K562 (cell line): Measurements from ENCODE around the gene NCBP2. TPM values are rescaled to one million over a fixed set of nuclear protein-coding genes. Genes with fewer than 3 reads are reported as not detected.
A peak's percentile ranks its signal among the peaks of the same experiment; 100 is the strongest.

ENCODE experiments used
- ATAC-seq: fragments of 200-7000 bp; cut with Tn5 transposase; 3 replicates; pipeline ENCODE4 v1.9.1; 2020; ENCODE audit warnings: moderate library complexity
- BruUV-seq: library from RNA; stranded (reverse); fragments of 400-500 nt; replicated peaks from 2 replicates; lab custom pipeline; 2021; lab: Mats Ljungman, UMichigan
- CTCF ChIA-PET: fragments of 300-600 bp; formaldehyde crosslinking; extraction: SDS; loops from one replicate; lab custom pipeline; 2021; ENCODE audit warnings: low intra/inter-chr PET ratio; lab: Yijun Ruan, JAX
- POLR2A ChIA-PET: fragments of 300-600, 350-650 bp; sonication (Branson Sonifier 250); formaldehyde crosslinking; extraction: SDS; loops from one replicate; lab custom pipeline; 2021; ENCODE audit warnings: antibody characterized with exemption, inconsistent platforms; lab: Yijun Ruan, JAX
- DNase-seq, 4 experiments: peaks; one replicate each; pipeline versions ENCODE4 v3.0.0 to v3.0.0-alpha.2; 2011 to 2018; ENCODE audit warnings: low spot score in 3 of 4, mixed read lengths in 3 of 4; ENCODE audit errors: extremely low read depth in 1 of 4
- FAIRE-seq: peaks from 2 replicates; lab custom pipeline; 2011; peaks lifted over from hg19 to GRCh38; lab: Jason Lieb, UNC
- H2AFZ ChIP-seq: 2 replicates; pipeline ENCODE4 v1.6.0; 2011; ENCODE audit warnings: low read depth, low read length, control low read depth, inconsistent platforms
- H3K27ac ChIP-seq: fragments of 200-600 bp; 3 replicates; pipeline ENCODE4 v1.8.0; 2011; ENCODE audit warnings: low read depth, mild to moderate bottlenecking, control low read depth, inconsistent platforms, low read length, moderate library complexity, mixed read lengths; ENCODE audit errors: extremely low read depth
- H3K27me3 ChIP-seq, 2 experiments: fragments of 300-600 bp in 1 of 2; 2 replicates in 1 of 2; 3 replicates in 1 of 2; pipeline versions ENCODE4 v1.6.0 to v1.8.0; 2011; ENCODE audit warnings: inconsistent platforms in 2 of 2, low read length in 2 of 2, mild to moderate bottlenecking in 1 of 2, mixed read lengths in 1 of 2, moderate library complexity in 1 of 2; ENCODE audit not compliant: control insufficient read depth in 2 of 2, insufficient read depth in 2 of 2
- H3K36me3 ChIP-seq: fragments of 300-600 bp; 3 replicates; pipeline ENCODE4 v1.8.0; 2011; ENCODE audit warnings: mild to moderate bottlenecking, low read length, inconsistent platforms; ENCODE audit not compliant: control insufficient read depth, insufficient read depth
- H3K4me1 ChIP-seq, 2 experiments: fragments of 200-600 bp in 1 of 2; replicated peaks in 1 of 2; 2 replicates in 1 of 2; 3 replicates in 1 of 2; pipeline versions ENCODE4 v1.5.1 to v1.8.0; 2011; ENCODE audit warnings: inconsistent platforms in 2 of 2, low read length in 2 of 2, mild to moderate bottlenecking in 1 of 2, mixed read lengths in 1 of 2, moderate library complexity in 1 of 2; ENCODE audit not compliant: control insufficient read depth in 2 of 2, insufficient read depth in 2 of 2
- H3K4me2 ChIP-seq: 2 replicates; pipeline ENCODE4 v1.6.1; 2011; ENCODE audit warnings: low read length, control low read depth, inconsistent platforms, mixed read lengths; ENCODE audit not compliant: insufficient read depth
- H3K4me3 ChIP-seq: fragments of 200-600 bp; sonication (generic), shearing (Covaris generic); 2 replicates; pipeline ENCODE4 v1.5.1; 2016; ENCODE audit warnings: control low read depth, inconsistent platforms
- H3K79me2 ChIP-seq: fragments of 200-600 bp; 3 replicates; pipeline ENCODE4 v1.8.0; 2011; ENCODE audit warnings: low read length, inconsistent platforms; ENCODE audit not compliant: control insufficient read depth, insufficient read depth
- H3K9ac ChIP-seq, 2 experiments: 2 replicates each; pipeline versions ENCODE4 v1.6.0 to v1.6.1; 2011; ENCODE audit warnings: low read depth in 2 of 2, low read length in 2 of 2, control low read depth in 1 of 2, inconsistent platforms in 1 of 2, mild to moderate bottlenecking in 1 of 2, mixed read lengths in 1 of 2; ENCODE audit not compliant: insufficient read depth in 1 of 2
- H3K9me1 ChIP-seq: one replicate; pipeline ENCODE4 v1.6.0; 2011; ENCODE audit warnings: inconsistent platforms, mild to moderate bottlenecking, low read length, moderate library complexity; ENCODE audit not compliant: control insufficient read depth, insufficient read depth
- H3K9me3 ChIP-seq: replicated peaks from 2 replicates; pipeline ENCODE4 v1.5.1; 2011; ENCODE audit warnings: low read depth, low read length, inconsistent platforms; ENCODE audit not compliant: control insufficient read depth, insufficient read depth
- H4K20me1 ChIP-seq: replicated peaks from 2 replicates; pipeline ENCODE4 v1.6.1; 2011; ENCODE audit warnings: low read length, inconsistent platforms, mixed read lengths; ENCODE audit not compliant: control insufficient read depth, insufficient read depth
- BRD4 ChIP-seq: fragments of 200-600 bp; sonication (generic); IDR thresholded peaks from 2 replicates; pipeline ENCODE4 v1.6.1; 2017; ENCODE audit warnings: inconsistent platforms
- CBFB ChIP-seq: sonication (generic); formaldehyde crosslinking; IDR thresholded peaks from 2 replicates; pipeline ENCODE4 v1.4.0; 2020; ENCODE audit warnings: mild to moderate bottlenecking, missing genetic modification reagents
- CBX2 ChIP-seq: fragments of 200-600 bp; sonication (generic); IDR thresholded peaks from one replicate; pipeline ENCODE4 v1.6.1; 2012; ENCODE audit warnings: mild to moderate bottlenecking, low read length, inconsistent platforms; ENCODE audit not compliant: insufficient read depth, poor library complexity, severe bottlenecking
- FOXJ2 ChIP-seq: fragments of 200-800 bp; sonication (Bioruptor generic); IDR thresholded peaks from 2 replicates; pipeline ENCODE4 v1.6.1; 2016; ENCODE audit warnings: missing genetic modification characterization, missing compliant biosample characterization
- FOXJ3 ChIP-seq: sonication (generic); formaldehyde crosslinking; IDR thresholded peaks from 2 replicates; pipeline ENCODE4 v1.4.0; 2020; ENCODE audit warnings: mild to moderate bottlenecking, missing genetic modification reagents
- HINFP ChIP-seq: fragments of 450-650 bp; conservative IDR thresholded peaks from 2 replicates; pipeline ENCODE4 v1.6.1; 2016; ENCODE audit warnings: missing genetic modification characterization, low read depth, mild to moderate bottlenecking, control low read depth, missing compliant biosample characterization
- KDM5B ChIP-seq: fragments of 200-600 bp; sonication (generic); IDR thresholded peaks from 2 replicates; pipeline ENCODE4 v1.6.1; 2012; ENCODE audit warnings: low read depth, mild to moderate bottlenecking, moderate library complexity, low read length, control low read depth, inconsistent platforms; ENCODE audit not compliant: insufficient replicate concordance
- MAZ ChIP-seq, 2 experiments: fragments of 450-650 bp in 1 of 2; sonication (generic) in 1 of 2; formaldehyde crosslinking; IDR thresholded peaks in 1 of 2; conservative IDR thresholded peaks in 1 of 2; 2 replicates each; pipeline versions ENCODE4 v1.4.0 to v1.5.0; 2020; ENCODE audit warnings: mild to moderate bottlenecking in 1 of 2, missing genetic modification reagents in 1 of 2
- NR1H2 ChIP-seq: sonication (generic); formaldehyde crosslinking; IDR thresholded peaks from 2 replicates; pipeline ENCODE4 v1.4.0; 2020; ENCODE audit warnings: mild to moderate bottlenecking, missing genetic modification reagents
- SAP30 ChIP-seq: fragments of 200-600 bp; sonication (generic); IDR thresholded peaks from 2 replicates; pipeline ENCODE4 v1.6.1; 2012; ENCODE audit warnings: borderline replicate concordance, low read depth, mild to moderate bottlenecking, moderate library complexity, low read length, control low read depth, inconsistent platforms; ENCODE audit not compliant: insufficient read depth, poor library complexity, severe bottlenecking
- SMARCC2 ChIP-seq: fragments of 450-650 bp; IDR thresholded peaks from 2 replicates; pipeline ENCODE4 v1.6.1; 2017; ENCODE audit warnings: antibody characterized with exemption, moderate library complexity, mild to moderate bottlenecking, low read depth
- SPI1 ChIP-seq: IDR thresholded peaks from 2 replicates; pipeline ENCODE4 v1.6.1; 2011; ENCODE audit warnings: low read depth, low read length, control low read depth, borderline replicate concordance
- TAF1 ChIP-seq: IDR thresholded peaks from 2 replicates; pipeline ENCODE4 v1.6.1; 2011; ENCODE audit warnings: mild to moderate bottlenecking, low read length, moderate library complexity; ENCODE audit not compliant: insufficient read depth, control insufficient read depth, severe bottlenecking; ENCODE audit errors: extremely low read depth
- UBTF ChIP-seq, 2 experiments: IDR thresholded peaks; 2 replicates each; pipeline ENCODE4 v1.6.1; 2012; ENCODE audit warnings: improper control_type of control experiment in 2 of 2, low read depth in 2 of 2, low read length in 2 of 2, borderline replicate concordance in 1 of 2
- ZNF655 ChIP-seq: fragments of 250-450 bp; sonication (Bioruptor Pico); IDR thresholded peaks from 2 replicates; pipeline ENCODE4 v1.5.0; 2021
- WGBS: fragments of 100-300 bp; shearing (Covaris generic); methylation state at CpG from one replicate; pipeline ENCODE4 v1.1.6; 2016; ENCODE audit warnings: low coverage, mixed read lengths; ENCODE audit not compliant: insufficient coverage; ENCODE audit errors: missing lambda C conversion rate; 5-methylcytosine and 5-hydroxymethylcytosine counted together
- in situ Hi-C: fragments of 300-500 bp; cut with MboI; formaldehyde crosslinking; loops from 4 replicates; pipeline ENCODE4 v1.15.0; 2018; ENCODE audit warnings: inconsistent platforms, mixed read lengths
- intact Hi-C: fragments of 100-400 bp; cut with micrococcal nuclease; formaldehyde crosslinking; loops from 2 replicates; pipeline ENCODE4 v1.14.2; 2022
- polyA plus RNA-seq, 8 experiments: library from polyadenylated mRNA; depleted of rRNA in 4 of 8; stranded (reverse) in 5 of 8; unstranded in 3 of 8; fragments of >200 nt; fragmentation: Nextera tagmentation in 2 of 8; fragmentation: Illumina TruSeq in 1 of 8; extraction: Ambion mirVana in 2 of 8; extraction: Trizol in 1 of 8; gene quantifications; 2 replicates each; pipeline versions ENCODE4 v1.2.1 to v1.2.3, GENCODE V29; 2011 to 2014; ENCODE audit warnings: inconsistent platforms in 1 of 8, missing spikeins in 1 of 8
- total RNA-seq, 7 experiments: library from RNA; depleted of rRNA in 6 of 7; stranded (reverse); fragments of >200 nt in 6 of 7; fragmentation: Illumina TruSeq in 2 of 7; extraction: Trizol in 2 of 7; gene quantifications; 2 replicates each; pipeline versions ENCODE4 v1.2.1 to v1.2.3, GENCODE V29; 2011 to 2021; ENCODE audit warnings: low replicate concordance in 1 of 7

The NCBP2 gene
- total and polyA plus RNA-seq, 9 of the 15 experiments (the other 6 are each of a cell fraction or from before 2014, with no cell fraction given) = 56.4 to 102 (median 82.3) TPM

- H3K4me1 ChIP-seq = peaks cover 7 to 9% of the 10 kb centered on the region in 2 experiments; a peak in 4 of 5 replicates
- TF ChIP-seq SAP30 (peak; percentile 11), SMARCC2 (0 out of 2 replicates have a peak, but pooled peaks have one; percentile 24), BRD4 (no peak; the same call in 1 of the 2 replicates), NR1H2 (CRISPR knock-in tag) (0 out of 2 replicates have a peak, but pooled peaks have one; percentile 23), KDM5B (peak; percentile 26), FOXJ3 (CRISPR knock-in tag) (no peak), SPI1 (no peak), CBFB (no peak), UBTF (IDR thresholded peaks at IDR 0.05; ENCODE audit: borderline replicate concordance in 1 of 2, low read depth in 2 of 2, low read length in 2 of 2) (peak in 1 of 2 experiments; percentile 6; a peak in 2 of 4 replicates), ZNF655 (0 out of 2 replicates have a peak, but pooled peaks have one; percentile 39), FOXJ2 (tag) (no peak), MAZ (CRISPR knock-in tag; conservative IDR thresholded peaks at IDR 0.05 in 1 of 2, IDR thresholded peaks at IDR 0.05 in 1 of 2) (no peak), HINFP (tag) (no peak), TAF1 (peak; percentile 16), CBX2 (no peak)
These were observed 551 bp downstream of the NCBP2 start for GRCh38 chr3:196941729-196942225.

More at GRCh38 chr3:196941729-196942225, 551 bp downstream of the NCBP2 start:
- TSS peak; percentile 81 for BruUV-seq
- ChIA-PET CTCF (interaction anchor here (0.6 to 1.6 kb wide), 4 partner anchors 9 to 104 kb away, joined by 3 to 6 read pairs (median 4); partner anchors contain the start of gene PIGZ), POLR2A (interaction anchor here (0.6 to 2.6 kb wide), 20 partner anchors 8 to 617 kb away, joined by 3 to 13 read pairs (median 4); partner anchors contain the start of gene SENP5)
- Histone ChIP-seq H3K27me3 (no peaks in the 10 kb centered on the region), H3K9me1 (no peaks in the 10 kb centered on the region), H4K20me1 (no peaks in the 10 kb centered on the region), H3K4me3 (peak overlapping the region; percentile 99), H3K9me3 (no peaks in the 10 kb centered on the region), H2AFZ (peak overlapping the region; percentile 83), H3K4me2 (peak overlapping the region; percentile 99), H3K36me3 (peaks cover 55% of the 10 kb centered on the region), H3K9ac (peak overlapping the region; percentile 96 to 100), H3K79me2 (peaks cover 76% of the 10 kb centered on the region), H3K27ac (peak overlapping the region; percentile 93)
- no peak for FAIRE-seq
- in situ Hi-C loops (no loop called here), intact Hi-C loops (loop anchor here (1.0 to 10.0 kb wide), 5 partner anchors 47 to 417 kb away; partner anchors contain the start of genes CEP19 and PIGX)
- 0% methylated on average over 28 of the region's 31 CpGs for WGBS
- peak; percentile 60 to 77 (median 66) for DNase-seq
- ATAC-seq = peak; percentile 67
